ENCODE data around the gene NFASC.

GRCh38 chr1:204894031-204894430, 23.4 kb downstream of the NFASC start:
- TF ChIP-seq TCF7L2 (IDR thresholded peaks at IDR 0.05; ENCODE audit: low read depth, low read length) (no peak), CTCF (IDR thresholded peaks at IDR 0.05) (no peak), POLR2AphosphoS5 (IDR thresholded peaks at IDR 0.05; ENCODE audit: low read depth, low read length) (no peak), REST (IDR thresholded peaks at IDR 0.05; ENCODE audit: insufficient read depth in 1 of 2, low read depth in 2 of 2, low read length in 1 of 2) (no peak), SIN3A (IDR thresholded peaks at IDR 0.05; ENCODE audit: borderline replicate concordance, insufficient read depth, low read depth, low read length) (no peak)
